ENCODE measurements around the gene OR4N2.
"Not testable (repeated sequence)": the region's sequence is repeated elsewhere in the genome, so short reads cannot be mapped to it uniquely, and the experiment has no call there.

The OR4N2 gene

DNA sequence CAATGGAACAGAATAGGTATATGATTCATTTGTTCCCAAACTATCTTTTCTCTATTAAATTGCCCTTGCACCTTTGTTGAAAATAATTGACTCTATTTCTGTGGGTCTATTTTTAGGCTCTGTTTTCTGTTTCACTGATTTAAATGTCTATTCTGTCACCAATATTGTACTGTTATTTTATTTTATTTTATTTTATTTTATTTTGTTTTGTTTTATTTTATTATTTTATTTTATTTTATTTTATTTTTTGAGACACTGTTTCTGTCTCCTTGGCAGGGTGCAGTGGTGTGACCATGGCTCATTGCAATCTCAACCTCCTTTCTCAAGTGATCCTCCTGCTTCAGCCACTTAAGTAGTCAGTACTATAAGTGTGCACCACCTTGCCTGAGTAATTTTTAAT lies 34.9 kb downstream of the OR4N2 start:
- no peak for DNase-seq

DNA sequence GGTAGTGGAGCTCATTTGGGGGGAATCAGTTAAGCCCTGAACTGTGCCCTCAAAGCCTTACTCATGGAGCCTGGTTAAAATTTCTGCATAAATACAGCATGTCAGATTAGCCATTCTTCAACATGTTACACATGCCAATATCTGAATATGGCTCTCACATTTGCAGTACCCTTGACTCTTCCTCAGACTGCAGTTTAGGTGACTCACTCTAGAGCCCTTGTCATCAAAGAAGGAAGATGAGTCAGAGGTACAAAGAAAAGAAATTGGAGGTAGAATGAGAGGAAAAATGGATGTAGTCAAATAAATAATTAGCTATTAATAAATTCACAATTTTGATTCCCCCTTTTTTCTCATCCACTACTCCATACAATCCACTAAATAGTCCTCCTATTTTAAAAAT lies 47.8 kb downstream of the OR4N2 start:
- DNase-seq = no peak

GRCh38 chr14:19866061-19866669 lies 62.6 kb downstream of the OR4N2 start:
- not testable (repeated sequence) for DNase-seq

DNA sequence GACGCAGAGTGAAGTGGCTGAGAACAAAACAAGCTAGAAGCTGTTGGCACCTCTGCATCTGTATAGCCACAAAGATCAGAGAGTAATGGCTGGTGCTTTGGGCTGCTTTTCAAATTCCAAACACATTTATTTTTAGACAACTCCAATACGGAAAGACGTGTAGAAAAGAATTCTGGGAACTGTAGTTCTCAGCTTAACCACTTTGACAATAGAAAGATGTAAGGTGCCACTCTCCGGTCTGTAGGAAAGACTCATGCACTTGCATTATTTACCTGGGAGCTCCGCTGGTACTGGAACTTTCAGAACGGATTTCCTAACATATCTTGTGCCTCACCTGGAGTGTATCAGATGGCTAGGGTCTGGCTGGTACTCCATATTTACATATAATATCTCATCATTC lies 69.6 kb downstream of the OR4N2 start:
- DNase-seq = no peak

DNA sequence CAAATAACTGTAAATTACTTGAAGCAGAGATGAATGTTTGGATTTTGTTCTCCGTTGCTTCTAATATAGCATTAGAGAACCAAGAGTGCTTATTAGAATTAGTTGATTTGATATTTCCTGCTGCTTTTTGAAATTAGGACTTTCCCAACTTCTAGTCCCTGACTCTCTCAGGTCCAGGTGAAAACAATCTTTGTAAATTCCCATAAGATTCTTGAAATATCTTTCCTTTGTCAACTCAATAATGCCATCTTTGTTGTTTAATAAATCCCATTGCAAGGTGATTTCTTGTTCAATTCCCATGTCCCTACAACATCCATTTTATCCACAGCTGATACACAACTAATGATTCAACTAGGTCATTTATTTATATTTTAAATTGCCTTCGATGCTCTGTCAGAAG lies 71.3 kb downstream of the OR4N2 start, which contains the start of gene OR4K2:
Gene OR4K2 (plus strand): TSS at position 301 of the 400 bp plus-strand sequence. CDS start 1,126 bp downstream, outside the sequence.
- DNase-seq = no peak

DNA sequence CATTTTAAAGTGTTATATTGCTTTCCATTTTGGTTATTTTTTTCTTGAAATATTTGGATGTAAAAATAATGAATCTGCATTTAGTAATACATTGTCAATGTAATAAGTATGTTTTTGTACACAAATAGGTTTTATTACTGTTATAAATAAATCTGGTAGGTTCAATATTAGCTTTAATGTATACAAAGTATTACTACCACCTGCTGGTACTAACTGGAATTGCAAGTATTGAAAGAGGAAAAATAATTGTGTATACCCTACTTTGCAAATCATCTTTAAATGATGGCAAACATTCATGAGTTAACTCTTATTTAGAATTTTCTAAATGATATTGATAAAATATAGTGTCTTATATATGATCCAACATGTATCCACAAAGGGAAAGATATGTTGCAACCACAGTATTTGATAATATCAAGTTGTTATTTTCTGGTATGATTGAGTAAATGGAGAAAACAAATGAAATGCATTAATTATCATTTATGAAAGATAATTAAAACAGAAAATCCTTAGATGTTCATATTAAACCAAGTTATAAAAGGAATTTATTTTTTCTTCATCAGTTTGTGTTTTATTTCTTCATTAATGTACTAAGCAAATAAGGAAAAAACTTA lies 74.6 kb downstream of the OR4N2 start:
- DNase-seq = peak in 1 of 2 donors; percentile 17

All from CD4-positive, alpha-beta T cell treated with Interleukin-4 for 1 hour (primary cell).